Smooth muscle cell (in vitro differentiated cells): Measurements from ENCODE around the gene USP25. TPM values are rescaled to one million over a fixed set of nuclear protein-coding genes. Genes with fewer than 3 reads are reported as not detected.
"Not testable (repeated sequence)": the region's sequence is repeated elsewhere in the genome, so short reads cannot be mapped to it uniquely, and the experiment has no call there.

Experiments
- DNase-seq: peaks from one replicate; lab custom pipeline; 2025; ENCODE audit not compliant: unreplicated experiment; lab: John Stamatoyannopoulos, UW
- H2AFZ ChIP-seq: fragments of 200-600 bp; sonication (generic); 2 replicates; pipeline ENCODE4 v1.6.0; 2016; ENCODE audit warnings: antibody characterized with exemption, low read depth, mild to moderate bottlenecking
- H3F3A ChIP-seq: fragments of 200-600 bp; sonication (generic); 2 replicates; pipeline ENCODE4 v1.6.0; 2017; ENCODE audit warnings: antibody characterized with exemption, low read depth
- H3K27ac ChIP-seq: fragments of 200-600 bp; sonication (generic); 2 replicates; pipeline ENCODE4 v1.5.1; 2016; ENCODE audit warnings: low read depth, mild to moderate bottlenecking
- H3K27me3 ChIP-seq: fragments of 200-600 bp; sonication (generic); 2 replicates; pipeline ENCODE4 v1.6.1; 2016; ENCODE audit warnings: low read depth, mild to moderate bottlenecking
- H3K36me3 ChIP-seq: fragments of 200-600 bp; sonication (generic); 2 replicates; pipeline ENCODE4 v1.5.1; 2016; ENCODE audit warnings: low read depth
- H3K4me1 ChIP-seq: fragments of 200-600 bp; sonication (generic); 2 replicates; pipeline ENCODE4 v1.5.1; 2016; ENCODE audit warnings: low read depth
- H3K4me2 ChIP-seq: fragments of 200-600 bp; sonication (generic); 2 replicates; pipeline ENCODE4 v1.6.0; 2016; ENCODE audit warnings: mild to moderate bottlenecking
- H3K4me3 ChIP-seq: fragments of 200-600 bp; sonication (generic); 2 replicates; pipeline ENCODE4 v1.5.1; 2016; ENCODE audit warnings: mild to moderate bottlenecking
- H3K79me2 ChIP-seq: fragments of 200-600 bp; sonication (generic); 2 replicates; pipeline ENCODE4 v1.6.0; 2016; ENCODE audit warnings: low read depth, mild to moderate bottlenecking
- H3K9ac ChIP-seq: fragments of 200-600 bp; sonication (generic); 2 replicates; pipeline ENCODE4 v1.6.0; 2016; ENCODE audit warnings: low read depth
- H3K9me3 ChIP-seq: fragments of 200-600 bp; sonication (generic); replicated peaks from 2 replicates; pipeline ENCODE4 v1.5.1; 2016; ENCODE audit warnings: low read depth
- H4K20me1 ChIP-seq: fragments of 200-600 bp; sonication (generic); 2 replicates; pipeline ENCODE4 v1.6.0; 2016; ENCODE audit warnings: low read depth
- WGBS: methylation state at CpG from one replicate; pipeline ENCODE4 v1.1.7; 2016; ENCODE audit warnings: low lambda C conversion rate; 5-methylcytosine and 5-hydroxymethylcytosine counted together
- polyA plus RNA-seq: library from polyadenylated mRNA; unstranded; fragments of >200 nt; fragmentation: Nextera tagmentation; extraction: Ambion mirVana; gene quantifications from 2 replicates; pipeline ENCODE4 v1.2.1, GENCODE V29; 2016
- total RNA-seq: library from RNA; depleted of rRNA; stranded (reverse); fragments of >200 nt; gene quantifications from 2 replicates; pipeline ENCODE4 v1.2.3, GENCODE V29; 2014
- TF ChIP-seq, protein P1 (sequence below): fragments of 200-600 bp; sonication (generic); IDR thresholded peaks from 2 replicates; pipeline ENCODE4 v1.5.1; 2017; ENCODE audit warnings: borderline replicate concordance, mild to moderate bottlenecking, antibody characterized with exemption; ENCODE audit not compliant: insufficient read depth, poor library complexity, severe bottlenecking

Gene USP25
- total and polyA plus RNA-seq, 2 experiments from 2014 or later = 12.0 to 30.7 TPM

DNA sequence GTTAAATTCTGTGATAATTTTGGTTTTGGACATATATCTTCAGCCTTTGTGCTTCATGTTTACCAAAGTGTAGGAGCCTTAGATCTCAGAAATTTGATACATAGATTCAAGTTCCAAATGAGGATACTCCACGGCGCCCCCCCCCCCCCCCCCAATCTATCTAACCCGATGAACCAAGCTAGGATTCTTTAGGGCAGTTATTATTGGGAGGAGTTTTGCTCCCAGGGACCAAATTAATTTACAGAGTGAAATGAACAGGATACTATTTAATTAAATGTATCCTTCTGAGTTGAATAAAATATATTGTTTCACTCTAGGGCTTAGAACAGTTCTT is 3.2 kb downstream of the USP25 start:
- Histone ChIP-seq H3K4me2 (peak overlapping the region; percentile 95), H3K4me1 (peaks cover 20% of the 10 kb centered on the region), H3K9ac (no peak overlapping the region), H3K36me3 (no peaks in the 10 kb centered on the region), H3K4me3 (peak overlapping the region; percentile 78), H3K79me2 (peaks cover 73% of the 10 kb centered on the region), H4K20me1 (peaks cover 66% of the 10 kb centered on the region), H3K27me3 (no peaks in the 10 kb centered on the region), H3K27ac (no peak overlapping the region), H3F3A (peaks cover 8% of the 10 kb centered on the region), H3K9me3 (no peaks in the 10 kb centered on the region), H2AFZ (no peak overlapping the region)
- no peak for DNase-seq
- 38% methylated on average over 3 of the region's 3 CpGs for WGBS
- TF ChIP-seq, protein P1, sequence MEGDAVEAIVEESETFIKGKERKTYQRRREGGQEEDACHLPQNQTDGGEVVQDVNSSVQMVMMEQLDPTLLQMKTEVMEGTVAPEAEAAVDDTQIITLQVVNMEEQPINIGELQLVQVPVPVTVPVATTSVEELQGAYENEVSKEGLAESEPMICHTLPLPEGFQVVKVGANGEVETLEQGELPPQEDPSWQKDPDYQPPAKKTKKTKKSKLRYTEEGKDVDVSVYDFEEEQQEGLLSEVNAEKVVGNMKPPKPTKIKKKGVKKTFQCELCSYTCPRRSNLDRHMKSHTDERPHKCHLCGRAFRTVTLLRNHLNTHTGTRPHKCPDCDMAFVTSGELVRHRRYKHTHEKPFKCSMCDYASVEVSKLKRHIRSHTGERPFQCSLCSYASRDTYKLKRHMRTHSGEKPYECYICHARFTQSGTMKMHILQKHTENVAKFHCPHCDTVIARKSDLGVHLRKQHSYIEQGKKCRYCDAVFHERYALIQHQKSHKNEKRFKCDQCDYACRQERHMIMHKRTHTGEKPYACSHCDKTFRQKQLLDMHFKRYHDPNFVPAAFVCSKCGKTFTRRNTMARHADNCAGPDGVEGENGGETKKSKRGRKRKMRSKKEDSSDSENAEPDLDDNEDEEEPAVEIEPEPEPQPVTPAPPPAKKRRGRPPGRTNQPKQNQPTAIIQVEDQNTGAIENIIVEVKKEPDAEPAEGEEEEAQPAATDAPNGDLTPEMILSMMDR = no peak

DNA sequence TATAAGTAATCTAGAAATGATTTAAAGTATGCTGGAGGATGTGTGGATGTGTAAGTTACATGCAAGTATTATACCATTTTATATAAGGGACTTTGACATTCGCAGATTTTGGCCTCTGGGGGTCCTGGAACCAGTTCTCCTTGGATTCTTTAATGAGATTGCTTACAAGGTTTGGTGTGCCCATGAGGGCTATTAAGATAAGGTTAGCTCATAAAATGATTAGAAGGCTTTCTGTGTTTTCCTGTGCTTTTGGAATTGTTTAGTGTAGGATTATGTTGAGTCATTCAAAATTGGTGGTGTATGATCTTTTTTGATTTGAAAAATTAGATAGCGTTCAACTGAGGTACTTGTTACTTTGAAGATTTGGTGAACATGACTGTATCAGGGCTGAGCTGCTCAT is 5.6 kb downstream of the USP25 start:
- Histone ChIP-seq H2AFZ (no peak overlapping the region), H3K27ac (no peak overlapping the region), H3K4me2 (peak overlapping the region; percentile 59), H3K36me3 (no peaks in the 10 kb centered on the region), H3K9me3 (no peaks in the 10 kb centered on the region), H3F3A (no peaks in the 10 kb centered on the region), H3K4me3 (peak overlapping the region; percentile 7), H3K9ac (no peak overlapping the region), H3K79me2 (peaks cover 97% of the 10 kb centered on the region), H4K20me1 (peaks cover 84% of the 10 kb centered on the region), H3K4me1 (peaks cover 32% of the 10 kb centered on the region), H3K27me3 (no peaks in the 10 kb centered on the region)
- WGBS = 29% methylated on average over 2 of the region's 2 CpGs
- TF ChIP-seq, protein P1 = no peak
- DNase-seq = no peak

DNA sequence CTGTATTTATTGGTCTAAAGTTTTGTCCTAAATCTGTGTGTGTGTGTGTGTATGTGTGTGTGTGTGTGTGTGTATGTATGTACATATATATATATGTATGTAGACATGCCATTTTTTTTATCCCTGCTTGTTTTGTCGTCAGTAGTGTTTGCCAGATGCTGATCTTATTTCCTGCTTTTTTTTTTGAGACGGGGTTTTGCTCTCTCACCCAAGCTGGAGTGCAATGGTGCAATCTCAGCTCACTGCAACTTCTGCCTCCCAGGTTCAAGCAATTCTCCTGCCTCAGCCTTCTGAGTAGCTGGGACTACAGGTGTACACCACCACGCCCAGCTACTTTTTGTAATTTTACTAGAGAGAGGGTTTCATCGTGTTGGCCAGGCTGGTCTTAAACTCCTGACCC is 6.1 kb downstream of the USP25 start:
- WGBS = 49% methylated on average over 4 of the region's 4 CpGs
- H3K27ac ChIP-seq, H3F3A ChIP-seq, H3K9ac ChIP-seq, H3K36me3 ChIP-seq, DNase-seq, H3K27me3 ChIP-seq, H3K9me3 ChIP-seq, H2AFZ ChIP-seq, H3K4me3 ChIP-seq: not testable (repeated sequence)
- peaks cover 85% of the 10 kb centered on the region for H4K20me1 ChIP-seq
- peaks cover 32% of the 10 kb centered on the region for H3K4me1 ChIP-seq
- H3K4me2 ChIP-seq = peak overlapping the region; percentile 59
- H3K79me2 ChIP-seq = peaks cover 100% of the 10 kb centered on the region

DNA sequence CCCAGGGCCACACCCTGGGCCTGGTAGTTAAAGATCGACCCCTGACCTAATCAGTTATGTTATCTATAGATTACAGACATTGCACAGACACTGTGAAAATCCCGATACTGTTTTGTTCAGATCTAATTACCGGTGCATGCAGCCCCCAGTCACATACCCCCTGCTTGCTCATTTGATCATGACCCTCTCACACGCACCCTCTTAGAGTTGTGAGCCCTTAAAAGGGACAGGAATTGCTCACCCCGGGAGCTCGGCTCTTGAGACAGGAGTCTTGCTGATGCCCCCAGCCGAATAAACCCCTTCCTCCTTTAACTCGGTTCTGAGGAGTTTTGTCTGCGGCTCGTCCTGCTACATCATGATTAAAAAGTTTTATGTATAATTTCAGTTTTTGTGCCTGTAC is 9.0 kb downstream of the USP25 start:
- not testable (repeated sequence) for H3K36me3 ChIP-seq, H3F3A ChIP-seq, DNase-seq, H3K27me3 ChIP-seq, H3K4me3 ChIP-seq, H3K9ac ChIP-seq, H2AFZ ChIP-seq, H3K9me3 ChIP-seq, H3K27ac ChIP-seq
- H3K4me2 ChIP-seq = peak overlapping the region; percentile 13
- peaks cover 27% of the 10 kb centered on the region for H3K4me1 ChIP-seq
- peaks cover 89% of the 10 kb centered on the region for H4K20me1 ChIP-seq
- H3K79me2 ChIP-seq = peaks cover 98% of the 10 kb centered on the region
- 39% methylated on average over 10 of the region's 10 CpGs for WGBS

DNA sequence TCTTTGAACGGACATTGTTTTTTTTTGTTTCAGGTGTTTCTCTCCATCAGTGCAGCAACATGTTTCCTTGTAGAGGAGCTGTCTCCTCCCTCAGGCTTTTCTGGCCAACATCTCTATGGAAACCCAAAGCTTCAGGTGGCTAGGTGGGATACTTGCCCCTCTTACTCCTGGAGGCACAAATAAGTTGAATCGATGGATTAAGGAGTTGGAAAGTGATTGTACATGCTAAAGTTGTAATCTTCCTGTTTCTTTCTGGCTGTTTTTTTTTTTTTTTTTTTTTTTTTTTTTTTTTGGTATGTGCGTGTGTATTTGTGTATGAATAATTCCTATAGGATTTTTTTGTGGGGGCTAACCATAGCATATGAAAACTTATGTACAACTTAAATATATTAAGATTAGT is 10.6 kb downstream of the USP25 start:
- H3K9ac ChIP-seq = no peak overlapping the region
- WGBS = 95% methylated on average over 3 of the region's 3 CpGs
- H3K4me2 ChIP-seq = no peak overlapping the region

More for the DNA sequence above, 10.6 kb downstream of the USP25 start:
- no peaks in the 10 kb centered on the region for H3K27me3 ChIP-seq
- DNase-seq = no peak
- peaks cover 22% of the 10 kb centered on the region for H3K4me1 ChIP-seq
- peaks cover 97% of the 10 kb centered on the region for H3K79me2 ChIP-seq
- no peaks in the 10 kb centered on the region for H3K36me3 ChIP-seq
- no peak overlapping the region for H3K4me3 ChIP-seq
- H3F3A ChIP-seq = no peaks in the 10 kb centered on the region
- H2AFZ ChIP-seq = no peak overlapping the region
- no peak overlapping the region for H3K27ac ChIP-seq
- TF ChIP-seq, protein P1 = no peak
- H3K9me3 ChIP-seq = no peaks in the 10 kb centered on the region
- H4K20me1 ChIP-seq = peaks cover 86% of the 10 kb centered on the region
